H1 (cell line): ENCODE results near the gene SFXN1. TPM values are rescaled to one million over a fixed set of nuclear protein-coding genes. Genes with fewer than 3 reads are reported as not detected.

ENCODE experiments used
- BCL11A ChIP-seq, 2 experiments: IDR thresholded peaks; one replicate each; pipeline ENCODE4 v1.6.1; 2011; ENCODE audit warnings: low read depth in 2 of 2, low read length in 2 of 2, mild to moderate bottlenecking in 2 of 2
- BRCA1 ChIP-seq: IDR thresholded peaks from 2 replicates; pipeline ENCODE4 v1.6.1; 2012; ENCODE audit warnings: low read depth, low read length, improper control_type of control experiment
- CBX5 ChIP-seq: fragments of 300-800, 300-1000 bp; sonication (generic); IDR thresholded peaks from 2 replicates; pipeline ENCODE4 v1.7.1; 2016; ENCODE audit warnings: antibody characterized with exemption, low read length, low read depth
- CEBPB ChIP-seq: IDR thresholded peaks from 2 replicates; pipeline ENCODE4 v1.6.1; 2012; ENCODE audit warnings: low read depth, low read length
- CHD2 ChIP-seq: IDR thresholded peaks from 2 replicates; pipeline ENCODE4 v1.6.1; 2012; ENCODE audit warnings: low read length, improper control_type of control experiment
- CTBP2 ChIP-seq: IDR thresholded peaks from 2 replicates; pipeline ENCODE4 v1.7.0; 2011; ENCODE audit warnings: borderline replicate concordance, mild to moderate bottlenecking, moderate library complexity, mixed read lengths, low read length; ENCODE audit not compliant: insufficient read depth, insufficient read length
- EGR1 ChIP-seq: IDR thresholded peaks from 2 replicates; pipeline ENCODE4 v1.6.1; 2011; ENCODE audit warnings: low read depth, low read length, borderline replicate concordance
- HDAC2 ChIP-seq, 2 experiments: fragments of 300-600 bp in 1 of 2; sonication (generic) in 1 of 2; IDR thresholded peaks; 2 replicates each; pipeline ENCODE4 v1.6.1; 2011 to 2012; ENCODE audit warnings: low read depth in 2 of 2, low read length in 2 of 2, mild to moderate bottlenecking in 2 of 2, moderate library complexity in 2 of 2, borderline replicate concordance in 1 of 2, inconsistent platforms in 1 of 2
- HDAC6 ChIP-seq: IDR thresholded peaks from one replicate; pipeline ENCODE4 v1.7.1; 2012; ENCODE audit warnings: low read depth, mild to moderate bottlenecking, inconsistent platforms, low read length, moderate library complexity
- JUND ChIP-seq: IDR thresholded peaks from 2 replicates; pipeline ENCODE4 v1.6.1; 2011; ENCODE audit warnings: mild to moderate bottlenecking, improper control_type of control experiment, low read length
- SAP30 ChIP-seq: fragments of 300-600 bp; sonication (generic); IDR thresholded peaks from 2 replicates; pipeline ENCODE4 v1.7.1; 2012; ENCODE audit warnings: low read length, moderate library complexity, mild to moderate bottlenecking, inconsistent platforms; ENCODE audit not compliant: insufficient read depth, insufficient replicate concordance
- SIN3A ChIP-seq, 2 experiments: IDR thresholded peaks in 1 of 2; conservative IDR thresholded peaks in 1 of 2; 2 replicates each; pipeline ENCODE4 v1.6.1; 2011 to 2012; ENCODE audit warnings: low read length in 2 of 2, improper control_type of control experiment in 1 of 2, low read depth in 1 of 2, mild to moderate bottlenecking in 1 of 2
- SP4 ChIP-seq: IDR thresholded peaks from 2 replicates; pipeline ENCODE4 v1.6.1; 2012; ENCODE audit warnings: low read length, inconsistent platforms
- SUZ12 ChIP-seq: fragments of 200-600 bp; sonication (generic); IDR thresholded peaks from 2 replicates; pipeline ENCODE4 v1.6.1; 2012; ENCODE audit warnings: mild to moderate bottlenecking, inconsistent platforms, low read length, moderate library complexity, mixed read lengths
- TAF1 ChIP-seq: IDR thresholded peaks from 2 replicates; pipeline ENCODE4 v1.6.1; 2011; ENCODE audit warnings: mild to moderate bottlenecking, low read depth, low read length
- TBP ChIP-seq: IDR thresholded peaks from 2 replicates; pipeline ENCODE4 v1.6.1; 2011; ENCODE audit warnings: low read depth, low read length, improper control_type of control experiment
- TCF12 ChIP-seq: IDR thresholded peaks from 2 replicates; pipeline ENCODE4 v1.6.1; 2011; ENCODE audit warnings: low read depth, mild to moderate bottlenecking, low read length
- YY1 ChIP-seq: IDR thresholded peaks from 2 replicates; pipeline ENCODE4 v1.6.1; 2011; ENCODE audit warnings: low read depth, mild to moderate bottlenecking, low read length
- polyA plus RNA-seq, 7 experiments: library from polyadenylated mRNA; depleted of rRNA in 3 of 7; stranded (reverse) in 5 of 7; unstranded in 2 of 7; fragments of >200 nt in 5 of 7; fragments of 200-250 nt in 2 of 7; gene quantifications; 1 replicate in 5 of 7; 2 replicates in 1 of 7; 4 replicates in 1 of 7; pipeline versions ENCODE4 v1.2.1 to v1.2.3, GENCODE V29; 2011 to 2013; ENCODE audit warnings: missing spikeins in 2 of 7, mixed read lengths in 2 of 7
- total RNA-seq: library from RNA; stranded (reverse); fragmentation: NEBNext Ultra II Directional; extraction: Animal tissue kit (Norgen Biotek cat#: 25700); gene quantifications from 2 replicates; pipeline ENCODE4 v1.2.1, GENCODE V29; 2021
- TF ChIP-seq, protein P1 (sequence below), 3 experiments: IDR thresholded peaks; 1 replicate in 2 of 3; 2 replicates in 1 of 3; pipeline versions ENCODE4 v1.5.1 to v1.6.1; 2011; ENCODE audit warnings: low read length in 3 of 3, mild to moderate bottlenecking in 3 of 3, inconsistent platforms in 2 of 3, low read depth in 1 of 3, moderate library complexity in 1 of 3; ENCODE audit not compliant: insufficient read depth in 1 of 3; ENCODE audit errors: control extremely low read depth in 1 of 3
- TF ChIP-seq, protein P2 (sequence below): IDR thresholded peaks from 2 replicates; pipeline ENCODE4 v1.6.1; 2011; ENCODE audit warnings: low read length, improper control_type of control experiment

The SFXN1 gene
- total and polyA plus RNA-seq, 2 of the 8 experiments (the other 6 are each of a cell fraction or from before 2014, with no cell fraction given): 72.7 to 97.6 TPM

DNA sequence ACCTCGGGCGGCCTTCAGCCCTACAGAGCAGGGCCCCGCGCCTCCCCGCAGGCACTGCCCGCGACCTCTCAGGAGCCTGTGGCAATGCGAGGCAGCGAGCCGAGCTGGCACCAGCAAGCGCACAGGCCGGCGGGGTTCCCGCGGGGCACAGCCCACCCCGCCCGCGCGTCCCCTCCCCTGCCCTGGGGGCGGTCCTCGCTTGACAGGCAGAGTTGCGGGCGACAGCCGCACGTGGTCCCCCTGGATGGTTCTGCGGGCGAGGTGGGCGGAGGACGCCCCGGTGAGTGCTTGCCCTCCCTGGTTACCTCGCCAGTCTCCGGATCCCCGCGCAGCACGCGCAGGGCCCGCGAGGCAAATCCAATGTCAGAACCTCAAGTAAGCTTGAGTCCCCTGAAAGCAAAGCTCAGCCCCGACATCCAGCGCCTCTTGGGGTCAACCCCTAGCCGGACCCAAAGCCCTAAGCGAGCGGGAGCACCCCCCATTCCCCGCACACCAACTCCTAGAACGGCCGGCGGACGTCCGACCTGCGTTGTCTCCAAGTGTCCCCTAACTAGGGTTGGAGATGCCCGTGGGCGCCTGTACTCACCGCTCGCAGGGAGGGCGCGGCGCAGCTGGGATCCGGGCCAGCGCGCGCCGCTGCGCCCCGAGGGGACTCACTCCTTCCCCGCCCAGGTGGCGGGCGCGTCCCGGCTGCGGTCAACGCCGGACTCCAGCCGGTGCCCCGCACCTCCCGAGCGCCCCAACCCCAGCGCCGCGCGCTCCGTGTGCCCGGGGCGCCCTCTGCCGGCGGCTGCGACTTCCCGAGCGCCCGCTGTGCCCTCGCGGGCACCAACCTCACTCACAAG, 34.1 kb upstream of the SFXN1 start, which contains the start of gene DRD1 (continued):
- TF ChIP-seq BCL11A (IDR thresholded peaks at IDR 0.05; ENCODE audit: low read depth in 2 of 2, low read length in 2 of 2): no peak
- TF ChIP-seq CBX5: no peak
- no peak for TF ChIP-seq JUND
- TF ChIP-seq HDAC2 (IDR thresholded peaks at IDR 0.05; ENCODE audit: borderline replicate concordance in 1 of 2, low read depth in 2 of 2, low read length in 2 of 2): no peak
- 0 out of 4 replicates have a peak, but pooled peaks of 1 of the 2 experiments have one; percentile 34 for TF ChIP-seq SIN3A (conservative IDR thresholded peaks at IDR 0.05 in 1 of 2, IDR thresholded peaks at IDR 0.05 in 1 of 2; ENCODE audit: low read depth in 1 of 2, low read length in 2 of 2)
- TF ChIP-seq YY1: peak; percentile 45; the same call in 1 of the 2 replicates
- no peak for TF ChIP-seq HDAC6
- TF ChIP-seq TCF12: no peak
- TF ChIP-seq, protein P1, sequence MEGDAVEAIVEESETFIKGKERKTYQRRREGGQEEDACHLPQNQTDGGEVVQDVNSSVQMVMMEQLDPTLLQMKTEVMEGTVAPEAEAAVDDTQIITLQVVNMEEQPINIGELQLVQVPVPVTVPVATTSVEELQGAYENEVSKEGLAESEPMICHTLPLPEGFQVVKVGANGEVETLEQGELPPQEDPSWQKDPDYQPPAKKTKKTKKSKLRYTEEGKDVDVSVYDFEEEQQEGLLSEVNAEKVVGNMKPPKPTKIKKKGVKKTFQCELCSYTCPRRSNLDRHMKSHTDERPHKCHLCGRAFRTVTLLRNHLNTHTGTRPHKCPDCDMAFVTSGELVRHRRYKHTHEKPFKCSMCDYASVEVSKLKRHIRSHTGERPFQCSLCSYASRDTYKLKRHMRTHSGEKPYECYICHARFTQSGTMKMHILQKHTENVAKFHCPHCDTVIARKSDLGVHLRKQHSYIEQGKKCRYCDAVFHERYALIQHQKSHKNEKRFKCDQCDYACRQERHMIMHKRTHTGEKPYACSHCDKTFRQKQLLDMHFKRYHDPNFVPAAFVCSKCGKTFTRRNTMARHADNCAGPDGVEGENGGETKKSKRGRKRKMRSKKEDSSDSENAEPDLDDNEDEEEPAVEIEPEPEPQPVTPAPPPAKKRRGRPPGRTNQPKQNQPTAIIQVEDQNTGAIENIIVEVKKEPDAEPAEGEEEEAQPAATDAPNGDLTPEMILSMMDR (IDR thresholded peaks at IDR 0.05; ENCODE audit: control extremely low read depth in 1 of 3, insufficient read depth in 1 of 3, low read depth in 1 of 3, low read length in 3 of 3): peak; percentile 75 to 95 (median 77)
- no peak for TF ChIP-seq SAP30
- TF ChIP-seq SUZ12: peak; percentile 53
- TF ChIP-seq TAF1: no peak
- 0 out of 2 replicates have a peak, but pooled peaks have one; percentile 22 for TF ChIP-seq CHD2
- no peak for TF ChIP-seq CTBP2
- 0 out of 2 replicates have a peak, but pooled peaks have one; percentile 25 for TF ChIP-seq EGR1
- TF ChIP-seq CEBPB: no peak
- no peak for TF ChIP-seq BRCA1
- no peak for TF ChIP-seq SP4
- TF ChIP-seq TBP: no peak
- TF ChIP-seq, protein P2, sequence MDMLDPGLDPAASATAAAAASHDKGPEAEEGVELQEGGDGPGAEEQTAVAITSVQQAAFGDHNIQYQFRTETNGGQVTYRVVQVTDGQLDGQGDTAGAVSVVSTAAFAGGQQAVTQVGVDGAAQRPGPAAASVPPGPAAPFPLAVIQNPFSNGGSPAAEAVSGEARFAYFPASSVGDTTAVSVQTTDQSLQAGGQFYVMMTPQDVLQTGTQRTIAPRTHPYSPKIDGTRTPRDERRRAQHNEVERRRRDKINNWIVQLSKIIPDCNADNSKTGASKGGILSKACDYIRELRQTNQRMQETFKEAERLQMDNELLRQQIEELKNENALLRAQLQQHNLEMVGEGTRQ: no peak
